Measurements from ENCODE around the gene CLCN2. TPM values are rescaled to one million over a fixed set of nuclear protein-coding genes. Genes with fewer than 3 reads are reported as not detected.

CLCN2 gene
- total RNA-seq, 1 experiment from 2014 or later = 5.5 TPM

- H3K27me3 ChIP-seq = no peaks in the 10 kb centered on the region
- H3K27ac ChIP-seq = peak overlapping the region; percentile 50
- peak overlapping the region; percentile 63 for H3K4me3 ChIP-seq
- H3K36me3 ChIP-seq = peaks cover 38% of the 10 kb centered on the region
- peak; percentile 76 to 77 for DNase-seq
- H3K4me1 ChIP-seq = peaks cover 7% of the 10 kb centered on the region; the same call in 1 of the 2 replicates
- no peaks in the 10 kb centered on the region for H3K9me3 ChIP-seq (replicated peaks)
Observed at GRCh38 chr3:184335661-184336546, 25.5 kb downstream of the CLCN2 start.

GRCh38 chr3:184335291-184335660 is 26.1 kb downstream of the CLCN2 start:
- Histone ChIP-seq H3K27ac (no peak overlapping the region), H3K9me3 (replicated peaks) (no peaks in the 10 kb centered on the region), H3K4me3 (peak overlapping the region; percentile 63), H3K27me3 (no peaks in the 10 kb centered on the region), H3K4me1 (peaks cover 7% of the 10 kb centered on the region; the same call in 1 of the 2 replicates), H3K36me3 (peaks cover 44% of the 10 kb centered on the region)
- no peak for DNase-seq

- no peak for DNase-seq
- Histone ChIP-seq H3K9me3 (replicated peaks) (no peaks in the 10 kb centered on the region), H3K27me3 (no peaks in the 10 kb centered on the region), H3K36me3 (peaks cover 51% of the 10 kb centered on the region), H3K4me1 (peaks cover 7% of the 10 kb centered on the region; the same call in 1 of the 2 replicates), H3K27ac (no peak overlapping the region), H3K4me3 (no peak overlapping the region)
Observed at GRCh38 chr3:184334470-184335158, 26.8 kb downstream of the CLCN2 start.

- peaks cover 7% of the 10 kb centered on the region; the same call in 1 of the 2 replicates for H3K4me1 ChIP-seq
- no peak overlapping the region for H3K27ac ChIP-seq
- H3K36me3 ChIP-seq = peaks cover 60% of the 10 kb centered on the region
- DNase-seq = no peak
- no peaks in the 10 kb centered on the region for H3K27me3 ChIP-seq
- H3K9me3 ChIP-seq (replicated peaks) = no peaks in the 10 kb centered on the region
- no peak overlapping the region for H3K4me3 ChIP-seq
Observed at GRCh38 chr3:184333700-184334099, 27.7 kb downstream of the CLCN2 start.

- Histone ChIP-seq H3K36me3 (peaks cover 64% of the 10 kb centered on the region), H3K4me3 (no peak overlapping the region), H3K4me1 (peaks cover 7% of the 10 kb centered on the region; the same call in 1 of the 2 replicates), H3K27ac (no peak overlapping the region), H3K9me3 (replicated peaks) (no peaks in the 10 kb centered on the region), H3K27me3 (no peaks in the 10 kb centered on the region)
- no peak for DNase-seq
Observed at GRCh38 chr3:184333190-184333589, 28.2 kb downstream of the CLCN2 start.

GRCh38 chr3:184332370-184333090 is 28.9 kb downstream of the CLCN2 start:
- peaks cover 70% of the 10 kb centered on the region for H3K36me3 ChIP-seq
- no peak for DNase-seq

GRCh38 chr3:184328516-184328915 is 32.9 kb downstream of the CLCN2 start:
- Histone ChIP-seq H3K4me3 (no peak overlapping the region), H3K27me3 (no peaks in the 10 kb centered on the region), H3K36me3 (peaks cover 93% of the 10 kb centered on the region), H3K27ac (no peak overlapping the region), H3K4me1 (no peaks in the 10 kb centered on the region), H3K9me3 (replicated peaks) (no peaks in the 10 kb centered on the region)
- DNase-seq = no peak

More at GRCh38 chr3:184332370-184333090, 28.9 kb downstream of the CLCN2 start:
- Histone ChIP-seq H3K4me3 (no peak overlapping the region), H3K4me1 (peaks cover 7% of the 10 kb centered on the region; the same call in 1 of the 2 replicates), H3K27ac (no peak overlapping the region), H3K9me3 (replicated peaks) (no peaks in the 10 kb centered on the region), H3K27me3 (no peaks in the 10 kb centered on the region)

GRCh38 chr3:184327171-184327570 is 34.2 kb downstream of the CLCN2 start:
- Histone ChIP-seq H3K27me3 (no peaks in the 10 kb centered on the region), H3K9me3 (replicated peaks) (no peaks in the 10 kb centered on the region), H3K4me1 (no peaks in the 10 kb centered on the region), H3K4me3 (no peak overlapping the region), H3K36me3 (peaks cover 96% of the 10 kb centered on the region), H3K27ac (no peak overlapping the region)
- no peak for DNase-seq

- H3K4me1 ChIP-seq = no peaks in the 10 kb centered on the region
- no peak overlapping the region for H3K4me3 ChIP-seq
- no peak overlapping the region for H3K27ac ChIP-seq
- no peaks in the 10 kb centered on the region for H3K27me3 ChIP-seq
- peaks cover 98% of the 10 kb centered on the region for H3K36me3 ChIP-seq
- DNase-seq = no peak
- no peaks in the 10 kb centered on the region for H3K9me3 ChIP-seq (replicated peaks)
Observed at GRCh38 chr3:184325715-184326369, 35.6 kb downstream of the CLCN2 start.

- no peak for DNase-seq
- no peak overlapping the region for H3K27ac ChIP-seq
- H3K36me3 ChIP-seq = peaks cover 98% of the 10 kb centered on the region
- no peaks in the 10 kb centered on the region for H3K27me3 ChIP-seq
- no peaks in the 10 kb centered on the region for H3K4me1 ChIP-seq
- no peak overlapping the region for H3K4me3 ChIP-seq
- no peaks in the 10 kb centered on the region for H3K9me3 ChIP-seq (replicated peaks)
Observed at GRCh38 chr3:184325269-184325668, 36.1 kb downstream of the CLCN2 start.

- no peak for DNase-seq
- H3K4me1 ChIP-seq = no peaks in the 10 kb centered on the region; the same call in 1 of the 2 replicates
- no peaks in the 10 kb centered on the region for H3K9me3 ChIP-seq (replicated peaks)
- H3K36me3 ChIP-seq = peaks cover 97% of the 10 kb centered on the region
- no peak overlapping the region for H3K4me3 ChIP-seq
- H3K27ac ChIP-seq = no peak overlapping the region
- H3K27me3 ChIP-seq = no peaks in the 10 kb centered on the region
Observed at GRCh38 chr3:184323696-184324095, 37.7 kb downstream of the CLCN2 start.

- no peaks in the 10 kb centered on the region for H3K9me3 ChIP-seq (replicated peaks)
- no peak overlapping the region for H3K4me3 ChIP-seq
- no peaks in the 10 kb centered on the region for H3K27me3 ChIP-seq
- no peaks in the 10 kb centered on the region; the same call in 1 of the 2 replicates for H3K4me1 ChIP-seq
- no peak for DNase-seq
- peaks cover 98% of the 10 kb centered on the region for H3K36me3 ChIP-seq
- H3K27ac ChIP-seq = no peak overlapping the region
Observed at GRCh38 chr3:184322731-184323487, 38.5 kb downstream of the CLCN2 start.

GRCh38 chr3:184321666-184322065 is 39.7 kb downstream of the CLCN2 start:
- H3K27ac ChIP-seq = no peak overlapping the region
- no peaks in the 10 kb centered on the region; the same call in 1 of the 2 replicates for H3K4me1 ChIP-seq
- no peaks in the 10 kb centered on the region for H3K27me3 ChIP-seq
- H3K4me3 ChIP-seq = no peak overlapping the region
- H3K9me3 ChIP-seq (replicated peaks) = no peaks in the 10 kb centered on the region
- DNase-seq = no peak
- H3K36me3 ChIP-seq = peaks cover 98% of the 10 kb centered on the region

- no peak overlapping the region for H3K27ac ChIP-seq
- H3K36me3 ChIP-seq = peaks cover 91% of the 10 kb centered on the region
- DNase-seq = peak; percentile 58 to 64
- no peaks in the 10 kb centered on the region for H3K9me3 ChIP-seq (replicated peaks)
- H3K4me3 ChIP-seq = no peak overlapping the region
- H3K4me1 ChIP-seq = no peaks in the 10 kb centered on the region; the same call in 1 of the 2 replicates
- no peaks in the 10 kb centered on the region for H3K27me3 ChIP-seq
Observed at GRCh38 chr3:184320104-184320445, 41.3 kb downstream of the CLCN2 start.
